ENCODE results near the gene FRMD5.
"Not testable (repeated sequence)": the region's sequence is repeated elsewhere in the genome, so short reads cannot be mapped to it uniquely, and the experiment has no call there.

FRMD5 gene

DNA sequence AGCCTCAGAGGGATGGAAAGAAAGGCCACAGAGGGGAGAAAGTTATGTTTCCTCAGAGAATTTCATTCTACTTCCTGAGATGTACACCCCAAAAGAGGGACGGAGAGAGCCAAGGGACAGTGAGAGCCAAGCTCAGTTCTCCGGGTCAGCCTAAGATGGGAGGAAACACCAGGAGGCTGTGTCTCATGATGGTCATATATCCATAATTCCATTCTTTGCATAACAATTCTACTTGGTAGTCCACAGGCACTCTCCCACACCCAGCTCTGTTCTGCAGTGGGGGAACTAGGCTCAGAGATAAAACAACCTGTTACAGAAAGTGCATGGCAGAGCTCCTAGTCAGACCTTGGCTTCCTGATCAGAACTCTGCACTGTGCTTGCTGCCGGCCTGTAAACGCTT is 313.8 kb downstream of the FRMD5 start:
- no peak for DNase-seq

- DNase-seq = no peak
These were observed 314.5 kb downstream of the FRMD5 start for GRCh38 chr15:43880406-43881194.

DNA sequence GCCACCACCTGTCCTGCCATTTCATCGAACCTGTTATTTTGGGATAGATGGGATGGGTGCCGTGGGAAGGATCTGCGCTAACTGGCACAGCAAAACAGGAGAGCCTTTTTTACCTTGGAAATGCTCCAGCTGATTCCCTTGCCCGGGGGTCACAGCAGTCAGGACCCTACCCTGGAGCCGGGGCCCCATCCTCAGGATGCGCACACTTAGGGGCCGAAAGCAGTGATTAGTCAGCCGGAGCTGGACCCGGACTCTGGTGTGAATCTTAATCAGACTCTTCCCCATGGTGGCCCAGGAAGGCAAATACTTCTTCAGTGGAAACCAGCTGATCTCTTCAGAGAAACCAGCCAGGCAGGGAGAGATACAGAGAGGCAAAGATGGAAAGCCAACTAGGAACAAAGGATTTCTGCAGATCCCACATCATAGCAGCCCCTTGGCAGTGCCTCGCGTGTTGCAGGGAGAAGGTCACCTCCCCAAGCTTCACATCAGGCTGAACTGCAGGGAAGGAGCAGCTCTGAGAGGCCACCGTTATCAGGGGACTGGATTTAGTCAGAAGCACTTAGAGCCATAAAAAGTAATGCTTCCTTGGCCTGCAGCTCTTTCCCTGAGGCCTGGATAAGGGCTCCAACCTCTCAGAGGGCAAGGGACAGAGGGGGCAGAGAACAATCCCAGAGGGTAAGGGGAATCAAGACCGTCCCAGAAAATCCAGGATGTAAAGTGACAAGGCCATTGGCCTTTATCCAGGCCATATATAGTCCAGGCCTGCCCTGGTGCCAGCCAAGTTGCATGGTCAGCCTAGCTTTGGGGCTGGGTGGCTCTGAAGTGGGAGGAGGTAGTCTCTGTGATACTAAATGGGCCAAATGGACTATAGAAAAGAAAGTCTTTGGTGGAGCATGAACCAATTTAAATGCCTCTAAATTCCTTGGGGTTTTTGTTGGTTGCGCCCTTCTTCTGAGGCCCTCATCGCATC is 315.4 kb downstream of the FRMD5 start:
- no peak for DNase-seq

GRCh38 chr15:43878446-43878845 is 316.6 kb downstream of the FRMD5 start:
- DNase-seq = no peak

DNA sequence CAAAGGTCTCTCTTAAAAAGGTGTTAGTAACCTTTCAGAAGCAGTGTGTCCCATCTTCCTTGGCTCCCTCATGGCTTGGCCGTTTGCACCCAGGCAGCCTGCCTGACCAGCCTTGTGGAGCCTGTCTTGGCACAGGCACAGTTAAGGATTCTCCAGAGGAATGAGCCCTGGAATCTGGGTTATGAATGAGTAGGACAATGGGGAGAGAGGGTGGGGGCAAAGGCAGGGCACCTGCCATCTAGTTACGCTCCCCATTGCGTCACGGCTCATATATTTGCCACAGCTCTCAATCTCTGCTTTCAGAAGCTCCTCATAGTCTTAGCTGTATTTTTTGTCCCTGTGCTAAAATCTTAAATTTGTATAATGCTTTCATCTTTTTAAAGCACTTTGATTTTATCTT is 317.7 kb downstream of the FRMD5 start:
- no peak for DNase-seq

DNA sequence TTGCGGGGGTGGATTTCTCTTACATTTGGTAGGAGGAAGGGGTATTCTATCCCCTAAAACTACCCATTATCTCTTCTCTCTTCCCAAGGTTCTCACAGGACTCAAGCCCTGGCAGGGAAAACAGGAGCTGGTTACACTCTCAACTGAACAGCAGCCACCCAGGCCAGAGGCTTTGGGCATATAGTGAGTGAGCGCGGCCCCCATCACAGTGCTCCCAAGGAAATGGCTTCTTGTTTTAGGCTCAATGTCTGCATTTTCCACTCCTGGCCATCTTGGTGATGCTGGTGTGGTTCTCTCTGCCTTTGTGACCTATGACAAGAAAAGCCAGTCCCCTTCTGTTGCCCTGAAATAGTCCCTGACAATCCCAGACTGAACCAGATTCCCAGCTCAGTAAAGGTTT is 318.2 kb downstream of the FRMD5 start:
- no peak for DNase-seq

- no peak for DNase-seq
These were observed 321.4 kb downstream of the FRMD5 start for GRCh38 chr15:43873651-43874050.

- peak; percentile 12 for DNase-seq
These were observed 322.6 kb downstream of the FRMD5 start for GRCh38 chr15:43872416-43873020.

- no peak for DNase-seq
These were observed 323.2 kb downstream of the FRMD5 start for GRCh38 chr15:43871835-43872234.

GRCh38 chr15:43868406-43868805 is 326.7 kb downstream of the FRMD5 start:
- no peak for DNase-seq

GRCh38 chr15:43867096-43867495 is 328.0 kb downstream of the FRMD5 start:
- no peak for DNase-seq

DNA sequence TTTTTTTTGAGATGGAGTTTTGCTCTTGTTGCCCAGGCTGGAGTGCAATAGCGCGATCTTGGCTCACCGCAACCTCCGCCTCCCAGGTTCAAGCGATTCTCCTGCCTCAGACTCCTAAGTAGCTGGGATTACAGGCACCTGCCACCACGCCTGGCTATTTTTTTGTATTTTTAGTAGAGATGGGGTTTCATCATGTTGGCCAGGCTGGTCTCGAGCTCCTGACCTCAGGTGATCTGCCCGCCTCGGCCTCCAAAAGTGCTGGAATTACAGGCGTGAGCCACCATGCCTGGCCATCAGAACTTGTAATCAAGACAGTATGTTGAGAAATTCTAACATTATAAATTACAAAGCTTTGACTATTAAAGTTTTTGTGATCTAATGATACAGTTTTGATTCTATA is 328.4 kb downstream of the FRMD5 start:
- DNase-seq = not testable (repeated sequence)

- no peak for DNase-seq
These were observed 335.5 kb downstream of the FRMD5 start for GRCh38 chr15:43859546-43859945.

- DNase-seq = no peak
These were observed 340.3 kb downstream of the FRMD5 start for GRCh38 chr15:43854801-43855200.

- DNase-seq = no peak
These were observed 342.5 kb downstream of the FRMD5 start for GRCh38 chr15:43852607-43853006.

- DNase-seq = no peak
These were observed 343.8 kb downstream of the FRMD5 start for GRCh38 chr15:43851251-43851650.

DNA sequence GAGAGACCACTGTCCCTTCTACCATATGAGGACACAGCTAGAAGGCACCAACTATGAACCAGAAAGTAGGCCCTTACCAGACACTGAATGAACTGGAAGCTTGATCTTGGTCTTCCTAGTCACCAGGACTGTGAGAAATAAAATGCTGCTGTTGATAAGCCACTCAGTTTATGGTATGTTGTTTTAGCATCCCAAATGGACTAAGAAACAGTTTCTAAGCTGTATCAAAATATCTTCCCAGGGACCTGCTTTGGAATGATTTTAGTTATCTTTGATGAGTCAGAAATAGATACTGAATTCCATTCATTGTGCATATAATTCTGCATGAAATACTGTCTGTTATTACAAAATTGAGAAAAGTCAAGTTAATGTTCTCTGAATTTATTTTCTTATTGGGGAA is 349.6 kb downstream of the FRMD5 start:
- no peak for DNase-seq

GRCh38 chr15:43832485-43832884 is 362.6 kb downstream of the FRMD5 start:
- not testable (repeated sequence) for DNase-seq

- DNase-seq = not testable (repeated sequence)
These were observed 363.5 kb downstream of the FRMD5 start for GRCh38 chr15:43831519-43832052.

DNA sequence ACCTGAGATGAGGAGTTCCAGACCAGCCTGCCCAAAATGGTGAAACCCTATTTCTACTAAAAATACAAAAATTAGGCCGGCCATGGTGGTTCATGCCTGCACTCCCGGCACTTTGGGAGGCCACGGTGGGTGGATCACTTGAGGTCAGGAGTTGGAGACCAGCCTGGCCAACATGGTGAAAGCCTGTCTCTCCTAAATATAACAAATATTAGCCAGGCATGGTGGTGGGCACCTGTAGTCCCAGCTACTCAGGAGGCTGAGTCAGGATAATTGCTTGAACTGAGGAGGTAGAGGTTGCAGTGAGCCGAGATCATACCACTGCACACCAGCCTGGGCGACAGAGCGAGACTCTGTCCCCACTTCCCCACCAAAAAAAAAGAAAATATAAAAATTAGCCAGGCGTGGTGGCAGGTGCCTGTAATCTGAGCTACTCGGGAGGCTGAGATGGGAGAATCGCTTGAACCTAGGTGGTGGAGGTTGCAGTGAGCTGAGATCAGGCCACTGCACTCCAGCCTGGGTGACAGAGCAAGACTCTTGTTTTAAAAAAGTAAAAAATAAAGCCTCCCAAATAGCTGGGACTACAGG is 364.3 kb downstream of the FRMD5 start:
- not testable (repeated sequence) for DNase-seq

DNA sequence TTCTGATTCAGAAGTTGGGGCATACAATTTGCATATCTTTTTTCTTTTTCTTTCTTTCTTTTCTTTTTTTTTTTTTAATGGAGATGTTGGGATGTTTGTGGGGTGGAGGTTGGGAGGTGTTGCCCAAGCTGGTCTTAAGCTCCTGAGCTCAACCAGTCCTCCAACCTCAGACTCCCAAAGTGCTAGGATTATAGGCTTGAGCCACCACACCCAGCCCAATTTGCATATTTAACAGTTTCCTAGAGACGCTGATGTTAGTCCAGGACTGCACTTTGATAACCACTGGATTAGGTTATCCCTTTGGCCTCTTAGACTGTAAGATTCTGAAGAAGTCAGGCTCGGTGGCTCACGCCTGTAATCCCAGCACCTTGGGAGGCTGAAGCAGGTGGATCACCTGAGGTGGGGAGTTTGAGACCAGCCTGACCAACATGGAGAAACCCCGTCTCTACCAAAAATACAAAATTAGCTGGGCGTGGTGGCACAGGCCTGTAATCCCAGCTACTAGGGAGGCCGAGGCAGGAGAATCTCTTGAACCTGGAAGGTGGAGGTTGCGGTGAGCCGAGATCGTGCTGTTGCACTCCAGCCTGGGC is 365.0 kb downstream of the FRMD5 start:
- not testable (repeated sequence) for DNase-seq

DNA sequence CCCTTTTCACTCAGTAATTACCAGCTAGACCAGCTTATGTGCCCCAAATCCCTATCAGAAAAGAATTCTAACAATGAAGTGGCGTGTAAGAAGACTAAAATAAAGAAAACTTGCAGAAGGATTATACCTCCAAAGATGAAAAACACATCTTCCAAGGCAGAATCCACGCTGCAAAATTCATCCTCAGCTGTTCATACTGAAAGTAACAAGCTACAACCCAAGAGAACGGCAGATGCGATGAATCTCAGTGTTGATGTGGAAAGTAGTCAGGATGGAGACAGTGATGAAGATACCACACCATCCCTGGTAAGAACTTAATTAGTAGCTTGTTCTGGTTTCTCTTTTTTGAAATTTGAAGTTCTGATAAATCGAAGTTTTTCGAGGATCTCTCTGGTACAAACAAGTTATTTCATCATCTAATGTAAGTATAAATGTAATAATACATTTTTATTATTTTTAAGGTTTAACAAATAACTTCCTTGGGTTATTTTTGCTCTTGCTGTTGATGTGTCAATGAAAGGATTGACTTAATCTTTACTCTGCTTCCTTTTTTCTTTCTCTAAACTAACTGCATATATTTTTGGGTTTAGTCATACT is 366.9 kb downstream of the FRMD5 start:
- peak; percentile 35 for DNase-seq

Data from stimulated activated CD4-positive, alpha-beta T cell treated with anti-CD3 and anti-CD28 coated beads, Interleukin-4, amount 100 ng/mL, for 24 hours (primary cell).